ENCODE data around the gene PIP4K2C. TPM values are rescaled to one million over a fixed set of nuclear protein-coding genes. Genes with fewer than 3 reads are reported as not detected.
"Not testable (repeated sequence)": the region's sequence is repeated elsewhere in the genome, so short reads cannot be mapped to it uniquely, and the experiment has no call there.

PIP4K2C gene
- polyA plus RNA-seq, 1 donor, result 26.0 TPM

GRCh38 chr12:57637364-57637763 is 46.4 kb downstream of the PIP4K2C start:
- H3K4me1 ChIP-seq (ENCODE audit: control insufficient read depth, insufficient read depth, low read length), result peaks cover 4% of the 10 kb centered on the region
- H3K27me3 ChIP-seq (ENCODE audit: control insufficient read depth, insufficient read depth, low read length), result peaks cover 59% of the 10 kb centered on the region
- H3K9me3 ChIP-seq (ENCODE audit: control insufficient read depth, low read depth, low read length), result peaks cover 6% of the 10 kb centered on the region
- no CpG with 5 or more reads among the region's 3 CpGs for WGBS (ENCODE audit: insufficient coverage, low lambda C conversion rate)
- no peaks in the 10 kb centered on the region for H3K36me3 ChIP-seq (ENCODE audit: control insufficient read depth, insufficient read depth, low read length)
- H3K27ac ChIP-seq (ENCODE audit: low read length), result no peak overlapping the region
- no peak overlapping the region for H3K4me3 ChIP-seq (ENCODE audit: low read length)
- DNase-seq, result no peak

GRCh38 chr12:57638096-57638495 is 47.1 kb downstream of the PIP4K2C start:
- Histone ChIP-seq H3K27me3 (ENCODE audit: control insufficient read depth, insufficient read depth, low read length) (peaks cover 54% of the 10 kb centered on the region), H3K4me1 (ENCODE audit: control insufficient read depth, insufficient read depth, low read length) (no peaks in the 10 kb centered on the region)
- 100% methylated on average over 1 of the region's 3 CpGs for WGBS (ENCODE audit: insufficient coverage, low lambda C conversion rate)

GRCh38 chr12:57640175-57641042 is 49.4 kb downstream of the PIP4K2C start:
- WGBS (ENCODE audit: insufficient coverage, low lambda C conversion rate), result no CpG with 5 or more reads among the region's 7 CpGs
- Histone ChIP-seq H3K9me3 (ENCODE audit: control insufficient read depth, low read depth, low read length) (no peaks in the 10 kb centered on the region), H3K36me3 (ENCODE audit: control insufficient read depth, insufficient read depth, low read length) (no peaks in the 10 kb centered on the region), H3K4me3 (ENCODE audit: low read length) (no peak overlapping the region), H3K27me3 (ENCODE audit: control insufficient read depth, insufficient read depth, low read length) (peaks cover 34% of the 10 kb centered on the region), H3K27ac (ENCODE audit: low read length) (no peak overlapping the region), H3K4me1 (ENCODE audit: control insufficient read depth, insufficient read depth, low read length) (no peaks in the 10 kb centered on the region)
- no peak for DNase-seq

More at GRCh38 chr12:57638096-57638495, 47.1 kb downstream of the PIP4K2C start:
- Histone ChIP-seq H3K9me3 (ENCODE audit: control insufficient read depth, low read depth, low read length) (no peaks in the 10 kb centered on the region), H3K27ac (ENCODE audit: low read length) (no peak overlapping the region), H3K36me3 (ENCODE audit: control insufficient read depth, insufficient read depth, low read length) (no peaks in the 10 kb centered on the region), H3K4me3 (ENCODE audit: low read length) (no peak overlapping the region)
- no peak for DNase-seq

GRCh38 chr12:57641699-57642442 is 50.9 kb downstream of the PIP4K2C start:
- Histone ChIP-seq H3K4me1 (ENCODE audit: control insufficient read depth, insufficient read depth, low read length) (no peaks in the 10 kb centered on the region), H3K9me3 (ENCODE audit: control insufficient read depth, low read depth, low read length) (peaks cover 3% of the 10 kb centered on the region), H3K27me3 (ENCODE audit: control insufficient read depth, insufficient read depth, low read length) (peaks cover 27% of the 10 kb centered on the region), H3K36me3 (ENCODE audit: control insufficient read depth, insufficient read depth, low read length) (no peaks in the 10 kb centered on the region), H3K27ac (ENCODE audit: low read length) (no peak overlapping the region), H3K4me3 (ENCODE audit: low read length) (no peak overlapping the region)
- DNase-seq, result no peak
- WGBS (ENCODE audit: insufficient coverage, low lambda C conversion rate), result 58% methylated on average over 2 of the region's 5 CpGs

GRCh38 chr12:57645990-57646658 is 55.1 kb downstream of the PIP4K2C start:
- not testable (repeated sequence) for H3K27ac ChIP-seq (ENCODE audit: low read length); DNase-seq; H3K36me3 ChIP-seq (ENCODE audit: control insufficient read depth, insufficient read depth, low read length); H3K9me3 ChIP-seq (ENCODE audit: control insufficient read depth, low read depth, low read length); H3K27me3 ChIP-seq (ENCODE audit: control insufficient read depth, insufficient read depth, low read length); H3K4me3 ChIP-seq (ENCODE audit: low read length); H3K4me1 ChIP-seq (ENCODE audit: control insufficient read depth, insufficient read depth, low read length)
- 42% methylated on average over 1 of the region's 13 CpGs for WGBS (ENCODE audit: insufficient coverage, low lambda C conversion rate)

- H3K36me3 ChIP-seq (ENCODE audit: control insufficient read depth, insufficient read depth, low read length); H3K27me3 ChIP-seq (ENCODE audit: control insufficient read depth, insufficient read depth, low read length); H3K9me3 ChIP-seq (ENCODE audit: control insufficient read depth, low read depth, low read length); H3K4me3 ChIP-seq (ENCODE audit: low read length); H3K27ac ChIP-seq (ENCODE audit: low read length); H3K4me1 ChIP-seq (ENCODE audit: control insufficient read depth, insufficient read depth, low read length); DNase-seq: not testable (repeated sequence)
- no CpG with 5 or more reads among the region's 15 CpGs for WGBS (ENCODE audit: insufficient coverage, low lambda C conversion rate)
Measured at GRCh38 chr12:57646659-57647049, 55.7 kb downstream of the PIP4K2C start.

Other genes with a start within 250 kb of the PIP4K2C start
- gene R3HDM2, start 160.1 kb upstream of the PIP4K2C start, polyA plus RNA-seq, result 64.2 TPM
- gene INHBC, start 156.4 kb upstream of the PIP4K2C start, polyA plus RNA-seq, result 0.40 TPM
- gene INHBE, start 135.9 kb upstream of the PIP4K2C start, polyA plus RNA-seq, result 0.28 TPM
- 7.3 TPM for gene GLI1, start 131.4 kb upstream of the PIP4K2C start, polyA plus RNA-seq
- 16.1 TPM for gene ARHGAP9, start 111.3 kb upstream of the PIP4K2C start, polyA plus RNA-seq
- 81.9 TPM for gene MARS1, start 103.1 kb upstream of the PIP4K2C start, polyA plus RNA-seq
- 39.9 TPM for gene DDIT3, start 70.7 kb upstream of the PIP4K2C start, polyA plus RNA-seq
- 67.7 TPM for gene MBD6, start 68.4 kb upstream of the PIP4K2C start, polyA plus RNA-seq
- 136 TPM for gene DCTN2, start 44.0 kb upstream of the PIP4K2C start, polyA plus RNA-seq
- gene KIF5A, start 41.1 kb upstream of the PIP4K2C start, polyA plus RNA-seq, result 12.3 TPM
- gene DTX3, start 13.6 kb downstream of the PIP4K2C start, polyA plus RNA-seq, result 25.9 TPM
- 17.8 TPM for gene ARHGEF25, start 20.2 kb downstream of the PIP4K2C start, polyA plus RNA-seq
- 2.4 TPM for gene B4GALNT1, start 42.0 kb downstream of the PIP4K2C start, polyA plus RNA-seq
- 264 TPM for gene OS9, start 102.9 kb downstream of the PIP4K2C start, polyA plus RNA-seq
- gene AGAP2, start 147.6 kb downstream of the PIP4K2C start, polyA plus RNA-seq, result 2.9 TPM
- gene TSPAN31, start 153.8 kb downstream of the PIP4K2C start, polyA plus RNA-seq, result 62.2 TPM
- gene CDK4, start 161.1 kb downstream of the PIP4K2C start, polyA plus RNA-seq, result 196 TPM
- 28.1 TPM for gene MARCHF9, start 163.9 kb downstream of the PIP4K2C start, polyA plus RNA-seq
- gene CYP27B1, start 175.9 kb downstream of the PIP4K2C start, polyA plus RNA-seq, result 1.8 TPM
- gene METTL1, start 180.9 kb downstream of the PIP4K2C start, polyA plus RNA-seq, result 22.8 TPM
- 8.0 TPM for gene EEF1AKMT3, start 181.4 kb downstream of the PIP4K2C start, polyA plus RNA-seq
- gene TSFM, start 191.6 kb downstream of the PIP4K2C start, polyA plus RNA-seq, result 36.0 TPM
- gene AVIL, start 227.5 kb downstream of the PIP4K2C start, polyA plus RNA-seq, result 9.9 TPM

Measured in large intestine (tissue), 3 donors.